CD4-positive, CD25-positive, alpha-beta regulatory T cell (primary cell): ENCODE data around the gene MROH8. TPM values are rescaled to one million over a fixed set of nuclear protein-coding genes. Genes with fewer than 3 reads are reported as not detected.

ENCODE experiments used
- ATAC-seq, 2 donors: fragments of 150-1000 bp; cut with Tn5 transposase; one replicate each; pipeline ENCODE4 v1.10.0; 2021; ENCODE audit warnings: low read depth in 2 of 2, moderate number of reproducible peaks in 2 of 2, moderate library complexity in 1 of 2
- DNase-seq, 3 donors: peaks; one replicate each; pipeline versions ENCODE4 v3.0.0 to v3.0.0-alpha.2; 2012 to 2022; ENCODE audit warnings: mixed read lengths in 1 of 3
- H3K27ac ChIP-seq: one replicate; pipeline ENCODE4 v1.7.0; 2013; ENCODE audit warnings: mild to moderate bottlenecking, low read length; ENCODE audit not compliant: insufficient read depth, poor library complexity, severe bottlenecking
- H3K27me3 ChIP-seq: one replicate; pipeline ENCODE4 v1.7.0; 2013; ENCODE audit warnings: low read length; ENCODE audit not compliant: control insufficient read depth, insufficient read depth
- H3K36me3 ChIP-seq: one replicate; pipeline ENCODE4 v1.7.0; 2013; ENCODE audit warnings: mild to moderate bottlenecking, low read length, moderate library complexity; ENCODE audit not compliant: control insufficient read depth, insufficient read depth
- H3K4me1 ChIP-seq: 2 replicates; pipeline ENCODE4 v1.7.0; 2013; ENCODE audit warnings: mild to moderate bottlenecking, low read length; ENCODE audit not compliant: insufficient read depth, control insufficient read depth, poor library complexity, severe bottlenecking
- H3K4me3 ChIP-seq: one replicate; pipeline ENCODE4 v1.7.0; 2013; ENCODE audit warnings: low read depth, mild to moderate bottlenecking, low read length, moderate library complexity
- H3K9me3 ChIP-seq, 2 experiments: 1 replicate in 1 of 2; 2 replicates in 1 of 2; pipeline ENCODE4 v1.7.0; 2013; ENCODE audit warnings: low read length in 2 of 2, mild to moderate bottlenecking in 1 of 2, moderate library complexity in 1 of 2; ENCODE audit not compliant: control insufficient read depth in 2 of 2
- H3K27ac Mint-ChIP-seq, 3 donors: one replicate each; pipeline ENCODE4 v1.8.0; 2020 to 2022; ENCODE audit warnings: mild to moderate bottlenecking in 3 of 3, mixed read lengths in 3 of 3, moderate library complexity in 2 of 3
- H3K27me3 Mint-ChIP-seq: one replicate; pipeline ENCODE4 v1.8.0; 2022; ENCODE audit warnings: mild to moderate bottlenecking, mixed read lengths
- H3K36me3 Mint-ChIP-seq: one replicate; pipeline ENCODE4 v1.8.0; 2020; ENCODE audit warnings: mixed read lengths
- H3K4me1 Mint-ChIP-seq, 4 donors: one replicate each; pipeline ENCODE4 v1.8.0; 2020 to 2022; ENCODE audit warnings: mixed read lengths in 4 of 4, mild to moderate bottlenecking in 1 of 4
- H3K4me3 Mint-ChIP-seq, 4 donors: one replicate each; pipeline ENCODE4 v1.8.0; 2020 to 2022; ENCODE audit warnings: mild to moderate bottlenecking in 4 of 4, mixed read lengths in 4 of 4, moderate library complexity in 3 of 4
- H3K9me3 Mint-ChIP-seq, 7 donors: one replicate each; pipeline ENCODE4 v1.8.0; 2020 to 2022; ENCODE audit warnings: mixed read lengths in 7 of 7, mild to moderate bottlenecking in 3 of 7, moderate library complexity in 2 of 7
- polyA plus RNA-seq, 4 donors: library from polyadenylated mRNA; unstranded; fragments of 300-500 nt; fragmentation: Illumina TruSeq; gene quantifications; one replicate each; pipeline ENCODE4 v1.2.3, GENCODE V29; 2021
- total RNA-seq: library from RNA; stranded (reverse); gene quantifications from one replicate; pipeline ENCODE4 v1.2.3, GENCODE V29; 2022

The MROH8 gene
- total and polyA plus RNA-seq, 5 donors from 2014 or later = 0.73 to 1.4 (median 0.85) TPM; not detected in 1

- H3K4me3 Mint-ChIP-seq = no peak overlapping the region
- Histone ChIP-seq H3K9me3 (no peaks in the 10 kb centered on the region), H3K27me3 (no peaks in the 10 kb centered on the region), H3K36me3 (peaks cover 64% of the 10 kb centered on the region), H3K27ac (no peak overlapping the region), H3K4me1 (peaks cover 18% of the 10 kb centered on the region), H3K4me3 (no peak overlapping the region)
- peaks cover 23 to 37% (median 29%) of the 10 kb centered on the region in 4 donors for H3K4me1 Mint-ChIP-seq
- no peak overlapping the region for H3K27ac Mint-ChIP-seq
- DNase-seq (no peak), ATAC-seq (no peak)
- H3K27me3 Mint-ChIP-seq = no peaks in the 10 kb centered on the region
- H3K36me3 Mint-ChIP-seq = peaks cover 46% of the 10 kb centered on the region
- no peaks in the 10 kb centered on the region for H3K9me3 Mint-ChIP-seq
Measured at GRCh38 chr20:37198932-37199660, 19.7 kb upstream of the MROH8 start.

DNA sequence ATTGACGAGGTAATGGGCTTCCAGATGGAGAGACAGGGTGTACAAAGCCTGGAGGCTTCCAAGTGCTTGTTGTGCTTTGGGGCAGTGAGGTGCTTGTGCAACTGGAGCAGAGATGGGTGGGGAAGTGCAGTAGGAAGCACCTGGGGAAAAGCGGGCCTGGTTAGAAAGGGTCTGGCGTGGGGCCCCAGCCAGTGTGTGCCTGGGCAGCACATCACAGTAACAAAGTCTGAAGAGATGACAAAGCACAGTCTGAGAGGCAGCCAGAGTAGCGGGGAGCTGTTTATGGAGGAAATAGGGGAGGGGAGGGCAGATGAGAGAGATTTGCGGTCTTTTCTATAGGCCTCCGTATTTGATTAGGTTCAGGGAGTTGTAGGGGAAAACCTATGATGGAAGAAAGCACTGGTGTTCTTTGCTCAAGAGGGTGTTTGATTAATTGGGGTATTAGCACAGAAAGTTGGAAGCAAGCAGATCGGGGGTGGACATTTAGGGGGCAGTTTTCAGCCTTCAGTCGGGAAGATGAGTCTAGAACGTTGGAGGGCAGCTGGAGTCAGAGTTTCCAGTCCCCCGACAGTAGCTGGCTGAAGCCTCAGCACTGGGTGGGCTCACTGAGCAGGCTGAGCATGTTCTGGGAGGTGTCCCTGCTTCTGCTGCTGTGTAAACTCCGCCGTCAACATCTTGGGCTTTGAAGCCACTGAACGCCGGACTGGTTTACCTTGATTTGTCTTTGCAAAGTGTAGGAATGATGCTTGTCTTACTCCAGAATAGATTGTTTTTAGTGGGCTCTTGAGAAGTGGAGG lies 15.5 kb upstream of the MROH8 start:
- peak overlapping the region; percentile 79 to 99 (median 95) for H3K27ac Mint-ChIP-seq
- peak in 2 of 3 donors; percentile 32 to 60 for DNase-seq
- Histone ChIP-seq H3K27ac (peak overlapping the region; percentile 5), H3K36me3 (peaks cover 33% of the 10 kb centered on the region), H3K4me1 (peaks cover 37% of the 10 kb centered on the region), H3K27me3 (no peaks in the 10 kb centered on the region), H3K9me3 (no peaks in the 10 kb centered on the region), H3K4me3 (peak overlapping the region; percentile 57)
- peak overlapping the region; percentile 33 to 85 (median 72) for H3K4me3 Mint-ChIP-seq
- peaks cover 34% of the 10 kb centered on the region for H3K36me3 Mint-ChIP-seq
- H3K27me3 Mint-ChIP-seq = no peaks in the 10 kb centered on the region
- H3K9me3 Mint-ChIP-seq = no peaks in the 10 kb centered on the region
- ATAC-seq = peak; percentile 41 to 63
- H3K4me1 Mint-ChIP-seq = peaks cover 25 to 72% (median 54%) of the 10 kb centered on the region in 4 donors

GRCh38 chr20:37193821-37194220 lies 14.5 kb upstream of the MROH8 start:
- Histone ChIP-seq H3K4me1 (peaks cover 47% of the 10 kb centered on the region), H3K36me3 (peaks cover 23% of the 10 kb centered on the region), H3K27ac (no peak overlapping the region), H3K9me3 (no peaks in the 10 kb centered on the region), H3K27me3 (no peaks in the 10 kb centered on the region), H3K4me3 (no peak overlapping the region)
- Mint-ChIP-seq H3K4me1 (peaks cover 30 to 77% (median 61%) of the 10 kb centered on the region in 4 donors), H3K36me3 (peaks cover 33% of the 10 kb centered on the region), H3K27ac (peak overlapping the region; percentile 79 to 95 (median 83)), H3K9me3 (no peaks in the 10 kb centered on the region), H3K27me3 (no peaks in the 10 kb centered on the region), H3K4me3 (peak overlapping the region; percentile 30 to 70 (median 46))
- no peak for DNase-seq
- ATAC-seq = no peak

- H3K27me3 Mint-ChIP-seq = no peaks in the 10 kb centered on the region
- Histone ChIP-seq H3K4me1 (peaks cover 52% of the 10 kb centered on the region), H3K27me3 (no peaks in the 10 kb centered on the region), H3K4me3 (no peak overlapping the region), H3K27ac (no peak overlapping the region), H3K36me3 (peaks cover 17% of the 10 kb centered on the region), H3K9me3 (no peaks in the 10 kb centered on the region)
- H3K4me1 Mint-ChIP-seq = peaks cover 30 to 80% (median 61%) of the 10 kb centered on the region in 4 donors
- H3K9me3 Mint-ChIP-seq = no peaks in the 10 kb centered on the region
- peak overlapping the region; percentile 20 to 95 (median 79) for H3K27ac Mint-ChIP-seq
- peak overlapping the region in 1 of 4 donors; percentile 70 for H3K4me3 Mint-ChIP-seq
- DNase-seq (no peak), ATAC-seq (no peak)
- peaks cover 29% of the 10 kb centered on the region for H3K36me3 Mint-ChIP-seq
Measured at GRCh38 chr20:37193226-37193625, 13.9 kb upstream of the MROH8 start.

DNA sequence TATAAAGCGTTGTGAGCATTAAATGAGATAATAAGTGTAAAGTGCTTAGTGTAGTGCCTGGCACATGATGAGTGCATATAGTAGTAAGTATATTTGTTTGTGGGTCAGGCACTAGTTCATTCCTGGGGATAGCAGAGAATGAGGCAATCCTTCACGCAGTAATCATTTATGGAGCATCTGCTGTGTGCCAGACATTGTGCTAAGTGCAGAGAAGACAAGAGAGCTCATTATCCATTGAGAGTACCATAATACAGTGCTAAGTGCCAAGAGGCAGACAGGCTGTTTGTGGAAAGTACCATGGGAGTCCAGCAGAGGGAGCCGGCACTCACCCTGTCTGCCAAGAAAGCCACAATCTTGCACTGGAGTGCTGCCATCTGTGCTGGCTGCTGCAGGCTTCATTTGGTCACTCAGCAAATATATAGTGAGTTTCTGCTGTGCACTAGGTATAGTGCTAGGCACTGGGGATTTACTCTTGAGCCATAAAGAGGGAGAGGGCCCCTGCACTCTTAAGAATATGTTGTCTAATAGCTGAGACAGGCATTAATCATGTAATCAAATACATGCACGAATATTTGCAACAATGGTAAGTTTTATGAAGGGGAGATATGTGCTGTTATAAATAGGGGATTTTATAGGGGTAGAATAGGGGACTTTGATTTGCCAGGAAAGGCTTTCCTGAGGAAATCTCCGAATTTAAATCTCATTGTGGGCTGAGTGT lies 12.9 kb upstream of the MROH8 start:
- Histone ChIP-seq H3K4me3 (peak overlapping the region; percentile 3), H3K27me3 (no peaks in the 10 kb centered on the region), H3K27ac (no peak overlapping the region), H3K4me1 (peaks cover 52% of the 10 kb centered on the region), H3K36me3 (peaks cover 14% of the 10 kb centered on the region), H3K9me3 (no peaks in the 10 kb centered on the region)
- H3K4me1 Mint-ChIP-seq = peaks cover 30 to 83% (median 62%) of the 10 kb centered on the region in 4 donors
- peak overlapping the region in 2 of 4 donors; percentile 5 to 31 for H3K4me3 Mint-ChIP-seq
- H3K9me3 Mint-ChIP-seq = no peaks in the 10 kb centered on the region
- H3K27ac Mint-ChIP-seq = peak overlapping the region; percentile 17 to 75 (median 56)
- ATAC-seq = peak; percentile 72 to 80
- no peaks in the 10 kb centered on the region for H3K27me3 Mint-ChIP-seq
- H3K36me3 Mint-ChIP-seq = peaks cover 33% of the 10 kb centered on the region
- peak; percentile 47 to 82 (median 65) for DNase-seq

GRCh38 chr20:37190354-37191112 lies 11.2 kb upstream of the MROH8 start:
- H3K36me3 Mint-ChIP-seq = peaks cover 30% of the 10 kb centered on the region
- peaks cover 53% of the 10 kb centered on the region for H3K4me1 ChIP-seq
- DNase-seq (no peak), ATAC-seq (no peak)
- H3K27me3 Mint-ChIP-seq = no peaks in the 10 kb centered on the region
- H3K36me3 ChIP-seq = peaks cover 24% of the 10 kb centered on the region
- peak overlapping the region; percentile 34 for H3K27ac ChIP-seq
- H3K9me3 ChIP-seq = no peaks in the 10 kb centered on the region
- H3K4me3 Mint-ChIP-seq = peak overlapping the region in 1 of 4 donors; percentile 64
- peaks cover 32 to 80% (median 62%) of the 10 kb centered on the region in 4 donors for H3K4me1 Mint-ChIP-seq
- peak overlapping the region; percentile 52 to 92 (median 64) for H3K27ac Mint-ChIP-seq
- H3K27me3 ChIP-seq = no peaks in the 10 kb centered on the region
- H3K4me3 ChIP-seq = peak overlapping the region; percentile 61
- no peaks in the 10 kb centered on the region for H3K9me3 Mint-ChIP-seq
